Hematopoietic multipotent progenitor cell treated with erythropoietin and hydrocortisone succinate and interleukin-3 and kit ligand, for 6 days (in vitro differentiated cells): ENCODE data around the gene NCOR2.
A peak's percentile ranks its signal among the peaks of the same experiment; 100 is the strongest.
"Not testable (repeated sequence)": the region's sequence is repeated elsewhere in the genome, so short reads cannot be mapped to it uniquely, and the experiment has no call there.

Experiments used
- DNase-seq: peaks from one replicate; pipeline ENCODE4 v3.0.0-alpha.2; 2015

NCOR2 gene

DNA sequence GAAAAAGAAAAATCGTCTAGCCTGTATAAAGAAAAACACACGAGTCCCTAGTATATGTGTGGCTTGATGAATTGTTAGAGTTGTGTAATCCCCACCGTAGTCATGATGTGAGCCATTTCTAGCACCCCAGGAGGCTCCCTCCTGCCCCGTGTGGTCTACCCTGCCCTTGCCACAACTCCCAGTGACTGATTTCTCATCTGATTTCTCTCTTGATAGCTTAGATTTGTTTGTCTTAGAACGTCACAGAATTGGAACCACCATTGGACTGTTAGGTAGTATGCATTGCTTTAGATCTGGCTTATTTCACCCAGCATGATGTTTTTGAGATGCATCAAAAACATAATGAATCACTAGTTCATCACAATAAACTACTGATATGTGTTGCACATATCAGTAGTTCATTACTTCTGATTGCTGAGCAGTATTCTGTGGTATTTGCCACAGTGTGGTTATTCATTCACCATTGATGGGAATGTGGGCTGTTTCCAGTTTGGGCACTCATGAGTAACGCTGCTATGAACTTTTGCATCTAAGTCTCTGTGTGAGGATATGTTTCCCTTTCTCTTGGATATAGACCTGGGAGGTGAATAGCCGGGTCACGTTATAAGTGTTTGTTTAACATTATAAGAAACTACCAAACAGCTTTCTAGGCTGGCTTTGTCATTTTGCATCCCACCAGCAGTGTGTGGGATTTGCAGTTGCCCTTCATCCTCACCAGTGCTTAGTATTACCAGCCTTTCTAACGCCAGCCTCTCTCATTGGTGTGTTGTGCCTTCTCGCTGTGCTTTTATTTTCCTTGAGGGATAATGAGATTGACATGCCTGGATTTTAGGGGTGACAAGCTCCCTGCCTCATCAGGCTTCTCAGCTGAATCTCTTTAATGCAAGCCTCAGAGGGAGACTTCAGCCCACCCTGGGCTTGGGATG lies 31.9 kb upstream of the NCOR2 start:
- peak; percentile 50 for DNase-seq

DNA sequence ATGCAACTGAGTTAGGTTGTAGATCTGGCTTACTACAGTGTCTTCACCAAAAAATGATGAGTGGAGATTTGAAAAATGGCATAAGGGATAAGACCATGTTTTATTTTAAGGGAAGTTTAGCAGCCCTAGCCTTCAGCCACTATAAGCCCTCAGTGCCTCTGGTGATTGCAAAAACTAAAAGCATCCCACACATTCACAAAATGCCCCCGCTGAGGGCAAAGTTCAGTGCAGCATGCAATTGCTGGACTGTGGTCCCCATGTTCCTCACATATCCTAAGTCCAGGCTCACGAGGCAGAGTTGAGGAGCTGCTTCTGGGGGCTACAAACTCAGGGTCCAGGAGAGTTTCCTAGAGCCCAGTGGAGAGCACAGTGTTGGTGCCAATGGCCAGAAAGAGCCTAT lies 29.6 kb upstream of the NCOR2 start:
- no peak for DNase-seq

DNA sequence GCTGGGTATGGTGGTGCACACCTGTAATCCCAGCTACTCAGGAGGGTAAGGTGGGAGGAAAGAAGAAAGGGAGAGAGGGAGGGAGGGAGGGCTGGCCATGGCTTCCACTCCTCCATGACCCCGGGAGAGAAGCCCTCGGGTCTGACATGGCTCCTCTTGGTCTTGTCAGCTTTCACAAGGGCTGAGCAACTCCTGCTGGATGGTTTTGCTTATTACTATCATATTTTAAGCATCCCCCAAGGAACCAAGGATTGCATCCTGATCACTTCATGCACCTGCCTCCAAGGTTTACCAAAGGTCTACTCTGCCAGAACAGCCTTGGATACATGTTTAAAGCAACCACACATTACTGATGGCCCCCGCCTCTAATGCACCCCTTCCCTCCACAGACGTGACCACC lies 28.0 kb upstream of the NCOR2 start:
- no peak for DNase-seq

DNA sequence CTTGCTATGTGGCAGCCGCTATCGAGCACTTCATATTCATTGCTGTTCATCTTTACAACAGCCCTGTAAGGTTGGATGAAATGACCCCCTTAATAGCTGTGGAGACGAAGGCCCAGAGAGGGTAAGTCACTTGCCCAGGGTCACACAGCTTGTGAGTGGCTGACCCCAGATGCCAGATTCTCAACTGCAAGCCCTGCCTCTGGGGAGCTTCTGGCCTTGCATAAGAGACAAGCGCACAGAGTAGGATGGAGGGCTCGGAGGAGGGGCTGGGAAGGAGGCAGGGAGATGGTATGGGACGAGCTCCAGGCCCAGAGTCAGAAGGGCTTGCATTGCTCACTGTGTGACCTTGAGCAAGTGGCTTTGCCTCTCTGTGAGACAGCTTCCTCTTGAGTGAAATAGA lies 27.4 kb upstream of the NCOR2 start:
- DNase-seq, result no peak

DNA sequence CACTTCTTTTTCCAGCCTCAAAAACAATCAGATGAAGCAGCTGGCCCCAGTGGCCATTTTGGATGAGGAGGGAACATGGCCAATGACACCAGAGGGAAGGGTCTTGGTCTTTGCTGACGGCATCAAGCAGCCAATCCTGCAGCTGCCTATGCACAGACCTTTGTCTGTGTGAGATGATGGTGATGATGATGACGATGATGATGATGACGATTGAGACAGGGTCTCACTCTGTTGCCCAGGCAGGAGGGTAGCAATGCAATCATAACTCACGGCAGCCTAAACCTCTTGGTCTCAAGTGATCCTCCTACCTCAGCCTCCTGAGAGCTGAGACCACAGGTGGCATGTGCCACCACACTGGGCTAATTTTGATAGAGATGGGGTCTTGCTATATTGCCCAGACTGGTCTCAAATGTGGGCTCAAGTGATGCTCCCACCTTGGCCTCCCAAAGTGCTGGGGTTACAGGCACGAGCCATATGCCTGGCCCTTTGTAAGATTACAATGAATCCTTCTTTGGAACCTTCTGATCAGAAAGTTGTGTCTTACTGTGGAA lies 26.5 kb upstream of the NCOR2 start:
- no peak for DNase-seq

DNA sequence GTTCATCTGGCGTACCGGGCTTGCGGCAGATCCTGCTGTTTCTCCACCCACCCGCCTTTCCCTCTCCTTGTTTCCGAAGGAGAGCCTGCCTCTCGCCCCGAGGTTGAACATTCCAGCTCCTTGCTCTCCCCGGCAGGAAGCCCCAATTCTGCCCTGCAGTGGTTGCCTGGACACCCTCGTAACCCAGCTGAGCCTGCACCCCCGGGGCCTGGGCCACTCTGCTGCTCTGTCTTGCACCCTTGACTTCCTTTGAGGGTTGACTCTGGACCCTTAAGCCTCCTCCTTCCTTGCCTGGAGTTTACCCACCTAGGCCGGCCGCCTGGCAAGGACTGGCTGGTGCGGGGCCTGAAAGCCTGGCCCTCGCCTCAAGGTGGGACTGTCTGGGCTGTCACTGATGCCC lies 25.8 kb upstream of the NCOR2 start:
- no peak for DNase-seq

DNA sequence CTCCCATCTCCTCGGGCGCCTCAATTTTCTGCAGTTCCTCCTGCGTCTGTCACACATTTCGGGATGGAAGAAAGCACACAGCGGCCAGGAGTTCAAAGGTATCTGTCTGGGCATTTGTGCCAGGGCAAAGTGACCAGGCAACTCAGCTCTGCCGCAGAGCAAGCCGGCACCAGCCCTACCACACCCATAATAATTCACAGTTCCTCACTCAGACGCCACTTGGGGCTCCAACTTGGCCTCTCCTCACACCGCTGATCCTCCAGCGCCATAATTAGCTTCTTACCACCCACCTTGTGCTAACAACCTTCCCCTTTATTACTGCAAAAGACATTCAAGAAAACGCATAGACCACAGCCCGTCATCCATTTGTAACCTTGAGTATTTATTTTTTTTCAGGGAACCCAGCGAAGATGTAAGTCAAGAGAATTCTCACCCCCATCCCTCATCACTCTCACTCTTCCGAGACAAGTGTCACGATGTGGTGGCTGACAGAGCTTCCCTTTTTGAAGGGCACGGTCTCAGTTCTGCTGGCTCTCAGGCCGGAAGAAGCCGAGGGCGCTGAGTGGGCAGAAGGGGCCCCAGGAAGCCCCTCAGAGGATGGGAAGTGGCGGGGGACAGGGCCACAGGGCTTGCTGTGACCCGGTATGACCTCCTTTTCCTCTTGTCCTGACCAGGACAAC lies 25.2 kb upstream of the NCOR2 start:
- DNase-seq, result peak; percentile 42

DNA sequence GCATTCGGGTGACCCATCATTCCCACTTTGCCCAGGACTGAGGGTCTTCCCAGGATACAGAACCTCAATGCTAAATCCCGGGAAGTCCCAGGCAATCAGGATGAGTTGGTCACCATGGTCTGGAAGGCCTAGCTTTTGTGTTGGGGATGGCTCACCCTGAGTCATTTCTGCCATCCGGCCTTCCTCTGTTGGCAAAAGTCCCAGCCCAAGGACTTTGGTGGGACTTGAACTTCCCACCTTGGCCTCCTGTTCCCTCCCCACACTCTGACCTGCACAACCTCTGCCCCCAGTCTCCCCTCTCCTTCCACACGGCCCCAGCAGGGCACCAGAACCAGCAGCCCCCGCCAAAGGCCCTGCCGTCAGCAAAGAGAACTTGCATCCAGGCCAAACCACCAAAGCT lies 24.6 kb upstream of the NCOR2 start:
- no peak for DNase-seq

DNA sequence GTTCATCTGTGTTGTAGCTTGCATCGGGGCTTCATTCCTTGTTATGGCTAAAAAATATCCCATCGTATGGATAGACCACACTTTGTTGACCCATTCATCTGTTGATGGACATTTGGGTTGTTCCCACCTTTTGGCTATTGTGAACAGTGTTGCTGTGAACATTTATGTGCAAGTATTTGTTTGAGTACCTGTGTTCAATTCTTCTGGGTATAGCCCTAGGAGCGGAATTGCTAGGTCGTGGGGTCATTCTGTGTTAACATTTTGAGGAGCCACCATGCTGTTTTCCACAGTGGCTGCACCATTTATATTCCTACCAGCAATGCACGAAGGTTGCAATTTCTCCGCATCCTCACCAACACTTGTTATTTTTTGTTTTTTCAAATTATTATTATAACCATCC lies 23.0 kb upstream of the NCOR2 start:
- no peak for DNase-seq

DNA sequence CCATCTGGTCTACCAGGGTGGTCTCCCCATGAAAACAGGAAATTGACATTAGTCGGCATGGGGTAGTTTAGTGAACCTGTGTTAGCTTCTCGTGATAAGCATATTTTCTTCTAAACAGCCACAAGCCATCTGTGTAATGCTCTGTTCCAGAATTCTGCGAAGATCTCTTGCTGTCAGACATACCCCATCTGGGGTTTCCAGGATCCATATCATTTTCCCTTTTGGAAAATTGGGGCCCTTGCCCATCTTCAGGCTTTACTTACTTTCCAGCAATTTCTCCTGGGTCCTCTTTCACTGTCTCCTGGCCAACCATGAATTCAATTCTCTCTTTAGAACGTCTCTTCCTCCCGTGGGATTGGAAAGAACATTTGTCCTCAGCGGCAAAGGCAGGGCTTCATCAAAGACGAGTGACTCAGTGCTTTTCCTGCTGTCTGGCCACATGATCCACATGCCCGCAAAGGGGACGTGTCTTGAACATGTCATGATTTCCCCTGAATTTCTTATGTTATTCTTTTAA lies 21.4 kb upstream of the NCOR2 start:
- peak; percentile 56 for DNase-seq

DNA sequence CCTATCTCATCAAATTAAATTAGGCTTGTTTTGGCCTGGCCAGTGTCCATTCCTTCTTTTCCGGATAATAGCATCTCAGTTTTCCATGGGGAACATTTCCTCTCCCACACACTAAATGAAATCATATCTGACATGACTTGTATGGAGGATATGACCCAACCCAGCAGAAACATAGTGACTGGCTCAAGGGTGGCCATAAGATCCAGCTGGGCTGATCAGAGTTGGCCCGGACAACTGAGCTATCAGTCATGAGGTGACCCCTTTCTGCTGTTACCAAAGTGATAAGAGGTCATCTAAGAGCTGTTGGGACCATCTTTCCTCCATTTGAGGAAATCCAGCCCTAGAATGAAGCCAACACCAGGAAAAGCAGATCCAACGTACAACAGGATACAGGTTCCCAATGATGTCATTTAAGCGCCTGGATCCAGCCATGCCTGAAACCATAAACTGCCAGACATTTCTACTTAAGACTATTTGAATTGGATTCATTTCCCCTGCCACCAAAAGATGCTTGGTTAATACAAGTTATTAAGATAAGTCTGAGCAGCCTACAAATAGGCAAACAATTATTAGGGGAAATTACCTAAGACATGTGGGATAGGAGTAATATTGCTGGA lies 20.7 kb upstream of the NCOR2 start:
- DNase-seq, result no peak

DNA sequence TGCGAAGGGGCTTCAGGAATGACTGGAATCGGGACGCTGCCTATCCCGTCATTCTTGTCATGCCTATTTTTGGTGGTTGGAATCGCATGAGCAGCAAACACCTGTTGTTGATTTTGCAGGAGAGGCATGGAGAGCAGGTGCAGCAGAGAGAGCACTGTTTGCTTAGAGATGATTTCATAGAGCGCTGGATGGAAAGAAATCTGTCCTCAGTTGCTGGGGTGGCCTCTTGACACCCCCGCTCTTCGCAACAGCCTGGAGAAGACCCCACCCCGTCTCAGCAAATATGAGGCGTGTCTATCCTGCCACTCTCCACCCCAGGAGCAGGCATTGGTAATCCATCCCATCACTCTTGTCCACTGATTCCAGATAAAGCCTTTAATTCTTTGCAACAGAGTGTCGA lies 19.3 kb upstream of the NCOR2 start:
- no peak for DNase-seq

DNA sequence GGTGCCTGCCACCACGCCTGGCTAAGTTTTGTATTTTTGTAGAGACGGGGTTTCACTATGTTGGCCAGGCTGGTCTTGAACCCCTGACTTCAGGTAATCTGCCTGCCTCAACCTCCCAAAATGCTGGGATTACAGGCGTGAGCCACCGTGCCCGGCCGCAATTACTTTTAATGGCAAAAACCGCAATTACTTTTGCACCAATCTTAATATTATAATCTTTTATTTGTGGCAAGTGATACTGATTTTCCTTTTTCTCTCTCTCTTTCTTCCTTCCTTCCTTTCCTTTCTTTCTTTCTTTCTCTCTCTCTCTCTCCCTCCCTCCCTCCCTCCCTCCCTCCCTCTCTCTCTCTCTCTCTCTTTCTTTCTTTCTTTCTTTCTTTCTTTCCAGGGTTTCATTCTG lies 17.1 kb upstream of the NCOR2 start:
- DNase-seq, result not testable (repeated sequence)

DNA sequence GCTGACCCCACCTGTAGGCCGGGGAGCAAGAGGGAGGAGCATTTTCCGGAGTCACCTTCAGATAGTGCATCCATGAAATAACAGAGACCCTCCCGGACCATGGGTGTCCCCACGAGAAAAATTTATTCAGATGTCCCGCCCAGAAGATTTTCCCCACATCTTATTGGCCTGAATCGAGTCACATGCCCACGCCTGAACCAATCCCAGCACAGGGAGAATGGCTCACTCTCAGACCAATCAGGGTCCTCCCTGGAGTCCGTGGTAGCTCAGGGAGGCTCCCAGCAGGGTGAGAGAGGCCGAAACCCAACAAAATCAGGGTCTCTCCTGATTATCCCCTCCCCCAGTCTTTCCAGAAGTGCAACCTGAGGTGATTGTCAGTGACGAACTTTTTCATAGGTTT lies 16.4 kb upstream of the NCOR2 start:
- no peak for DNase-seq

DNA sequence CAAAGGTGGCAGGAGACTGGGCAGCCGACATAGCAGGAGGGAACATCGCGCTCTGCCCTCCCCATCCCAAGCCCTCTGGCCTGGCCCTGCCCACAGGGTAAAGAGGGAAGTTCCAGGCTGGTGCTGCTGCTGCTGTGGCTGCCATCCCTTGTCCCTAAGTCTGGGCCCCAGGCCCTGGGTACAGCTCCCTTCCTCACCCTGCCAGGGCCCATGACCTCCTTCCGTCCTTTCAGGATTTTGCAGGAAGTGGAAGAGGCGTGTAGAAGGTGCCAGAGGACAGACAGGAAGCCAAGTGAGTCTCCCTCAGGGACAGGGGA lies 14.7 kb upstream of the NCOR2 start:
- DNase-seq, result no peak

DNA sequence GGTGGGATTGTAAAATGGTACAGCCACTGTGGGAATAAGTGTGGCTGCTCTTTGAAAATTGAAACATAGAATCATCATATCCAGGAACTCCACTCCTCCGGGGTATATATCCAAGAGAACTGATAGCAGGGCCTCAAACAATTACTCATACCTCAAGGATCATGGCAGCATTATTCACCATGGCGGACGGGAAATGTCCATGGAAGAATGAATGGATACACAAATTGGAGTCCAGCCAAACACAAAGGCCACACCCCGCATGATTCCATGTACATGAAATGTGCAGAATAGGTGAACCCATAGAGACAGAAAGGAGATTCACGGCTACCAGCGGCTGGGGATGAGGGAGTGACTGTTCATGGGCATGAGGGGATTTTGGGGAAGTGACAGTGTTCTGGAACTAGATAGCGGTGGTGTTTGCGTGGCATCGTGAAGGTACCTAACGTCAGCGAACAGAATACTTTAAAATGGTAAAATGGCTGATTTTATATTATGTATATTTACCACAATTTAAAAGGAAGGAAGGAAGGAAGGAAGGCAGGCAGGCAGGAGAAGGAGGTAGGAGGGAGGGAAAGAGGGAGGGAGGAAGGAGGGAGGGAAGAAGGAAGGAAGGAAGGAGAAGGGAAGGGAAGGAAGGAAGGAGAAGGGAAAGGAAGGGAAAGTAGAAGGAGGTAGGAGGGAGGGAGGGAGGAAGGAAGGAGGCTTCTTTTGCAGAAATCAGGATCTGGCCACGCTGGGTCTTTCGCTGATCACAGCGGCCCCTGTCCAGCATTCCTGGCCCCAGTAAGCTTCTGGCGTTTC lies 14.1 kb upstream of the NCOR2 start:
- DNase-seq, result no peak

DNA sequence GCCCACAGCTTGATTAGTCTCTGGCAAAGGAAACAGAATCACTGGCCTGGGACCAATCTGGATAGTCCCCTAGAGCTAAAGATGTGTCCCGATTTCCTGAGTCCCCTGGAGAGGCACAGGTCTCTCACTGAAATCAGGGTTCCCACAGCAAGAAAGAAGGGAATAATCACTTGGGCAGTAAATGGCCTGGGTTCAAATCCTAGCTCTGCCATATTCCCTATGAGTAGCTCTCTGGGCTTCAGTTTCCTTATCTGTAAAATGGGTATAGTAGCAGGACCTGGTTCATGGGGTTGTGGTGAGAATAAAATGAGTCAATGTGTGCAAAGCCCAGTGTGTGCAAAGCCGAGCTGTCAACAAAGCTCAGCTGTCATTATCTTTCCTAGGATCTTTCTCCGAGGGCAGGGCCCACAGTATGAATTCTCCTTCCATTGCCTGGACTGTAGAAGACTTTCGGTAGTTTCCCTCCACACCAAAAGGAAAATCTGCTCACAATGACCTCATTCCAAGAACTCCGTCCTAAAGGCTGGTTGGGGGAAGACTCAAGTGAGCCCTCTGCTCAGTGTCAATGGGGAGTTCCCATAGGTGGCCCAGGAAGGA lies 12.6 kb upstream of the NCOR2 start:
- no peak for DNase-seq

DNA sequence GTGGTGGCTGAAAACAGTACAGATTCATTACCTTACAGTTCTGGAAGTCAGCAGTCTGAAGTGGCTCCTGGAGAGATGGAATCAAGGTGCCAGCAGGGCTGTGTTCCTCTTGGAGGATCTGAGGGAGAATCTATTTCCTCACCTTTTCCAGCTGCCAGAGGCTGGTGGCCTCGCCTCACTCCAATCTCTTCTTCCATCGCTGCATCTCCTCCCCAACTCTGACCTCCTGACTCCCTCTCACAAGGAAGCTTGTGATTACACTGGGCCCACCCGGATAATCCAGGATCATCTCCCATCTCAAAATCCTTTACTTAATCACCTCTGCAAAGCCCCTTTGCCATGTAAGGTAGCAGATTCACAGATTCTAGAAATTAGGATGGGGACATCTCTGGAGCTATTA lies 11.4 kb upstream of the NCOR2 start:
- no peak for DNase-seq

DNA sequence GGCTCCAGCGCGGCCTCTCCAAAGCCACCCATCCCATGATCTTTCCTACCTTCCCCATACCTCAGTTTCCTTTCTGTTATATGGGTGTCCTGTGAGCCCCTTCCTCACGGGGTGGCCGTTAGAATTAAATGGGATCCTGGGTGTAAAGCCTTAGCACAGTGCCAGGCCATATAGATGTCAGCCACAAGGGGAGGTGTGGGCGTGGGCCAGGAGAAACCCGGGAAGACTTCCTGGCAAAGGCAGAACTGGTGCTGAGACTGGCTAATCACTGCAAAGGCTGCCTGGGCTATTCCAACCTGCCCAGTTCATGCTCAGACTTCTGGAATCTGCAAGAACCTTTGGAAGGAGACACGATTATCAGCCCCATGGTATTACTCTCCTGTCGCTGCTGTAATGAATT lies 11.0 kb upstream of the NCOR2 start:
- no peak for DNase-seq

DNA sequence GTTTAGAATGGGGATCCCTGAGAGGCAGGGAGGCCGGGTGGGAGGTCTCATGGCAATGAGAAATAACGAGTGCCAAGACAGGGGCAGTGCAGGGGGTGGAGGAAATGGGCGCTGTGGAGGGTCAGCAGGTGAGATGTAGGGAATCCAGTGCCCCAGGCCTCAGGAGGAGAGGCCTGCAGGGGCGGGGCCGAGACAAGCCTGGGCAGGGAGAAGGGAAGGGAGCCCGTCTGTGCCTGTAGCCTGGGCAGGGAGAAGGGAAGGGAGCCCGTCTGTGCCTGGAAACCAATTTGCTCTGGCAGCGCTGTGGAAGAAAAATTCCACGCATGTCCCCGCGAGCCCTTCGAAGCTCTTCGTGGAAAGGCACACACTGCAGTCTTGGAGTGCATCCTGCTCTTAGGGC lies 10.6 kb upstream of the NCOR2 start:
- DNase-seq, result no peak

DNA sequence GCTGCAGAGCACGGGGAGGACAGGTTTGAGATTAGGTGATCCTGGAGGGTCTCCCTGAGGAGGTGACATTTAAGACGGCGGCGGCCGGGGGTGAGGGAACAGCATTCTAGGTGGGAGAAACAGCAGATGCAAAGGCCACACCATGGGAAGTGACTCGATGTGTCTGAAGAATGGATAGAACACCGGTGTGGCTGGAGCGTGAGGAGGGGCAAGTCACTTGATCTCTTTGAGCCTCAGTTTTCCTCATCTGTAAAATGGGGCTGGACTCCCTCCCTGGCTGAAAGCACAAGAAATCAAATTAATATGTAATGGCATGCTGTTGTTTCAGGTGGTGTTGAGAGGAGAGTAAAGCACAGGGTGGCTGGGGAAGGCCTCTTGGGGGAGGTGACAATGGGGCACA lies 10.0 kb upstream of the NCOR2 start:
- no peak for DNase-seq

DNA sequence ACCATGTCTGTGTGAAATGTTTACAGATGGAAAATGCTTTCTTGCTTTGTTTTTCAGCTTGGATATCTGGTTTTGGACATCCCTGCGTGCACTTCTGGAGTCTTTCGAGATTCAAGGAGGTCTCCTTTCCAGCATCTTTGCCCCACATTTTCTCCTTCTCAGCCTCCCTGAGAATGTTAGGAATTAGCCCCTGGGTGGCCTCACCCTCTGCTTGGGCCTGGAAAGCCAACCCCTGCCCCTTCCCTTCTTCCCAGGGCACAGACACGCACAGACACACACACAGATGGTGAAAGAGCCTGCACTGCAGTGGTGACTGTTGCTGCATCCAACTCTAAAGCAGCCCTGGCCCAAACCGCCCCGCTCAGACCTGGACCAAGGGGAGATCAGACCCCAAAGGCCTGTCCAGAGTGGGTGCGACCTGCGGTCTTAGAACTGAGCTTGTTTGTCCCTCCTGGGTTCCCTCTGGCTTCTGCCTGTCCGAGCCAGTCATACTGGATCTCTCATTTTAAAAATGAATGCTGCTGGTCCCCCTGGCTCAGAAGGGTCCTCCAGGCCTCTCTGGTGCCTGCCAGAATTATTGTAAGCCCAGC lies 8.7 kb upstream of the NCOR2 start:
- no peak for DNase-seq
